ENCODE data around the gene FAXC. TPM values are rescaled to one million over a fixed set of nuclear protein-coding genes. Genes with fewer than 3 reads are reported as not detected.

Gene FAXC
- total RNA-seq, 1 donor from 2014 or later: 0.11 TPM

Other genes with a start within 250 kb of the FAXC start
- 4.1 and 5.7 TPM in 2 replicates for gene COQ3, start 44.5 kb upstream of the FAXC start, total RNA-seq
- 108 and 117 TPM in 2 replicates for gene PNISR, start 75.6 kb upstream of the FAXC start, total RNA-seq
- 12.8 and 15.2 TPM in 2 replicates for gene USP45, start 165.7 kb upstream of the FAXC start, total RNA-seq
- gene CCNC, start 219.0 kb upstream of the FAXC start, total RNA-seq: 50.5 and 52.9 TPM in 2 replicates

Data from myocyte (in vitro differentiated cells).